ENCODE data around the gene CDKAL1. TPM values are rescaled to one million over a fixed set of nuclear protein-coding genes. Genes with fewer than 3 reads are reported as not detected.

CDKAL1 gene
- total RNA-seq, 3 donors from 2014 or later: 13.0 to 27.2 (median 18.0) TPM

- intact Hi-C loops (cut with DNase I; ENCODE audit: low total_unique reads): no loop called here
- H3K9me3 ChIP-seq: no peaks in the 10 kb centered on the region
- no peak overlapping the region for H3K27ac ChIP-seq
- no peak for TF ChIP-seq POLR2A (IDR thresholded peaks at IDR 0.05)
- no peak for TF ChIP-seq POLR2AphosphoS5 (IDR thresholded peaks at IDR 0.05)
- no peak for TF ChIP-seq CTCF (IDR thresholded peaks at IDR 0.05)
- no peak for DNase-seq (ENCODE audit: low spot score in 2 of 2)
- H3K36me3 ChIP-seq: no peaks in the 10 kb centered on the region
- no peak overlapping the region for H3K4me3 ChIP-seq
- no peaks in the 10 kb centered on the region for H3K4me1 ChIP-seq
- H3K27me3 ChIP-seq: no peaks in the 10 kb centered on the region
Measured at GRCh38 chr6:20629509-20629908, 95.3 kb downstream of the CDKAL1 start.

- no peak for TF ChIP-seq POLR2A (IDR thresholded peaks at IDR 0.05)
- TF ChIP-seq POLR2AphosphoS5 (IDR thresholded peaks at IDR 0.05): no peak
- TF ChIP-seq CTCF (IDR thresholded peaks at IDR 0.05): no peak
- no peaks in the 10 kb centered on the region for H3K9me3 ChIP-seq
- H3K4me1 ChIP-seq: no peaks in the 10 kb centered on the region
- no peaks in the 10 kb centered on the region for H3K27me3 ChIP-seq
- no peak overlapping the region for H3K4me3 ChIP-seq
- no peak overlapping the region for H3K27ac ChIP-seq
- no peak for DNase-seq (ENCODE audit: low spot score in 2 of 2)
- intact Hi-C loops (cut with DNase I; ENCODE audit: low total_unique reads): no loop called here
- H3K36me3 ChIP-seq: no peaks in the 10 kb centered on the region
Measured at GRCh38 chr6:20630136-20630535, 95.9 kb downstream of the CDKAL1 start.

GRCh38 chr6:20630617-20631548, 96.6 kb downstream of the CDKAL1 start:
- no peak overlapping the region for H3K4me3 ChIP-seq
- intact Hi-C loops (cut with DNase I; ENCODE audit: low total_unique reads): no loop called here
- H3K36me3 ChIP-seq: no peaks in the 10 kb centered on the region
- no peak overlapping the region for H3K27ac ChIP-seq
- no peaks in the 10 kb centered on the region for H3K4me1 ChIP-seq
- no peak for DNase-seq (ENCODE audit: low spot score in 2 of 2)
- TF ChIP-seq POLR2A (IDR thresholded peaks at IDR 0.05) (no peak), CTCF (IDR thresholded peaks at IDR 0.05) (no peak), POLR2AphosphoS5 (IDR thresholded peaks at IDR 0.05) (no peak)
- H3K9me3 ChIP-seq: no peaks in the 10 kb centered on the region
- H3K27me3 ChIP-seq: no peaks in the 10 kb centered on the region

- H3K4me1 ChIP-seq: no peaks in the 10 kb centered on the region
- H3K27me3 ChIP-seq: no peaks in the 10 kb centered on the region
- H3K36me3 ChIP-seq: no peaks in the 10 kb centered on the region
- H3K27ac ChIP-seq: no peak overlapping the region
- DNase-seq (ENCODE audit: low spot score in 2 of 2): no peak
- no peak for TF ChIP-seq POLR2AphosphoS5 (IDR thresholded peaks at IDR 0.05)
- no peak for TF ChIP-seq CTCF (IDR thresholded peaks at IDR 0.05)
- TF ChIP-seq POLR2A (IDR thresholded peaks at IDR 0.05): no peak
- no peak overlapping the region for H3K4me3 ChIP-seq
- no peaks in the 10 kb centered on the region for H3K9me3 ChIP-seq
- intact Hi-C loops (cut with DNase I; ENCODE audit: low total_unique reads): no loop called here
Measured at GRCh38 chr6:20631549-20631924, 97.3 kb downstream of the CDKAL1 start.

GRCh38 chr6:20632696-20633095, 98.4 kb downstream of the CDKAL1 start:
- DNase-seq (ENCODE audit: low spot score in 2 of 2): no peak
- TF ChIP-seq POLR2AphosphoS5 (IDR thresholded peaks at IDR 0.05) (no peak), POLR2A (IDR thresholded peaks at IDR 0.05) (no peak), CTCF (IDR thresholded peaks at IDR 0.05) (no peak)
- H3K36me3 ChIP-seq: no peaks in the 10 kb centered on the region
- no peaks in the 10 kb centered on the region for H3K4me1 ChIP-seq
- no peaks in the 10 kb centered on the region for H3K27me3 ChIP-seq
- intact Hi-C loops (cut with DNase I; ENCODE audit: low total_unique reads): no loop called here
- H3K27ac ChIP-seq: no peak overlapping the region
- H3K4me3 ChIP-seq: no peak overlapping the region
- no peaks in the 10 kb centered on the region for H3K9me3 ChIP-seq
